Measurements from ENCODE around the gene LYPD6. TPM values are rescaled to one million over a fixed set of nuclear protein-coding genes. Genes with fewer than 3 reads are reported as not detected.

Gene LYPD6
- total RNA-seq, 2 experiments from 2014 or later = not detected

- Histone ChIP-seq H2AFZ (ENCODE audit: low read length) (no peak overlapping the region), H3K9me3 (ENCODE audit: low read length) (no peaks in the 10 kb centered on the region), H3K9me2 (ENCODE audit: insufficient read depth, low read length) (no peaks in the 10 kb centered on the region), H3K4me1 (ENCODE audit: insufficient read depth, low read length, poor library complexity, severe bottlenecking) (no peaks in the 10 kb centered on the region), H3K79me2 (ENCODE audit: insufficient read depth, low read depth, low read length) (no peaks in the 10 kb centered on the region), H3K4me3 (ENCODE audit: low read depth, low read length, poor library complexity, severe bottlenecking) (no peak overlapping the region), H3K27ac (ENCODE audit: low read depth, low read length, poor library complexity, severe bottlenecking) (no peak overlapping the region), H3K4me2 (ENCODE audit: low read length) (no peak overlapping the region), H4K20me1 (ENCODE audit: insufficient read depth, low read length) (no peaks in the 10 kb centered on the region), H3K36me3 (ENCODE audit: insufficient read depth, low read length) (no peaks in the 10 kb centered on the region)
- intact Hi-C loops (cut with micrococcal nuclease; ENCODE audit: unreplicated experiment) = no loop called here
- TF ChIP-seq EZH2phosphoT487 (IDR thresholded peaks at IDR 0.05; ENCODE audit: borderline replicate concordance, low read depth, low read length) = no peak
- TF ChIP-seq, protein P1, sequence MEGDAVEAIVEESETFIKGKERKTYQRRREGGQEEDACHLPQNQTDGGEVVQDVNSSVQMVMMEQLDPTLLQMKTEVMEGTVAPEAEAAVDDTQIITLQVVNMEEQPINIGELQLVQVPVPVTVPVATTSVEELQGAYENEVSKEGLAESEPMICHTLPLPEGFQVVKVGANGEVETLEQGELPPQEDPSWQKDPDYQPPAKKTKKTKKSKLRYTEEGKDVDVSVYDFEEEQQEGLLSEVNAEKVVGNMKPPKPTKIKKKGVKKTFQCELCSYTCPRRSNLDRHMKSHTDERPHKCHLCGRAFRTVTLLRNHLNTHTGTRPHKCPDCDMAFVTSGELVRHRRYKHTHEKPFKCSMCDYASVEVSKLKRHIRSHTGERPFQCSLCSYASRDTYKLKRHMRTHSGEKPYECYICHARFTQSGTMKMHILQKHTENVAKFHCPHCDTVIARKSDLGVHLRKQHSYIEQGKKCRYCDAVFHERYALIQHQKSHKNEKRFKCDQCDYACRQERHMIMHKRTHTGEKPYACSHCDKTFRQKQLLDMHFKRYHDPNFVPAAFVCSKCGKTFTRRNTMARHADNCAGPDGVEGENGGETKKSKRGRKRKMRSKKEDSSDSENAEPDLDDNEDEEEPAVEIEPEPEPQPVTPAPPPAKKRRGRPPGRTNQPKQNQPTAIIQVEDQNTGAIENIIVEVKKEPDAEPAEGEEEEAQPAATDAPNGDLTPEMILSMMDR (conservative IDR thresholded peaks at IDR 0.05; ENCODE audit: low read length) = no peak
- ChIA-PET POLR2A (no interaction called here), CTCF (ENCODE audit: unreplicated experiment) (no interaction called here)
- DNase-seq (ENCODE audit: low spot score) = no peak
- BruUV-seq (replicated peaks) = no TSS peak
These were observed 26.7 kb downstream of the LYPD6 start for GRCh38 chr2:149357058-149357457.

DNA sequence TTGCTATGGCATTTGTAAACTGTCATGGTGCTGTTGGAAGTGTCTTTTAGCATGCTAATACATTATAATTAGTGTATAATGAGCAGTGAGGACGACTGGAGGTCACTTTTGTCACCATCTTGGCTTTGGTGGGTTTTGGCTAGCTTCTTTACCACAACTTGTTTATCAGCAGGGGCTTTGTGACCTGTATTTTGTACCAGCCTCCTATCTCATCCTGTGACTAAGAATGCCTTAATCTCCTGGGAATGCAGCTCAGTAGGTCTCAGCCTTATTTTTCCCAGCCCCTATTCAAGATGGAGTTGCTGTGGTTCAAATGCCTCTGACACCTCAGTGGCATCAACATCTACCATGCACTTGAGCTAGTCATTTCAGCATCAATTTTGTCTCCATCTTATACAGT, 29.7 kb downstream of the LYPD6 start:
- no TSS peak for BruUV-seq (replicated peaks)
- Histone ChIP-seq H3K9me3 (ENCODE audit: low read length) (no peaks in the 10 kb centered on the region), H3K79me2 (ENCODE audit: insufficient read depth, low read depth, low read length) (no peaks in the 10 kb centered on the region), H4K20me1 (ENCODE audit: insufficient read depth, low read length) (no peaks in the 10 kb centered on the region), H3K4me1 (ENCODE audit: insufficient read depth, low read length, poor library complexity, severe bottlenecking) (no peaks in the 10 kb centered on the region), H3K4me3 (ENCODE audit: low read depth, low read length, poor library complexity, severe bottlenecking) (no peak overlapping the region), H3K27ac (ENCODE audit: low read depth, low read length, poor library complexity, severe bottlenecking) (no peak overlapping the region), H2AFZ (ENCODE audit: low read length) (no peak overlapping the region), H3K36me3 (ENCODE audit: insufficient read depth, low read length) (no peaks in the 10 kb centered on the region), H3K9me2 (ENCODE audit: insufficient read depth, low read length) (no peaks in the 10 kb centered on the region), H3K4me2 (ENCODE audit: low read length) (no peak overlapping the region)
- POLR2A ChIA-PET = interaction anchor here (0.6 kb wide), 1 partner anchor 807 kb away, joined by 3 read pairs; no protein-coding TSS in a partner anchor
- CTCF ChIA-PET (ENCODE audit: unreplicated experiment) = no interaction called here
- intact Hi-C loops (cut with micrococcal nuclease; ENCODE audit: unreplicated experiment) = no loop called here
- no peak for TF ChIP-seq EZH2phosphoT487 (IDR thresholded peaks at IDR 0.05; ENCODE audit: borderline replicate concordance, low read depth, low read length)
- TF ChIP-seq, protein P1 (conservative IDR thresholded peaks at IDR 0.05; ENCODE audit: low read length) = no peak
- no peak for DNase-seq (ENCODE audit: low spot score)

- no TSS peak for BruUV-seq (replicated peaks)
- Histone ChIP-seq H2AFZ (ENCODE audit: low read length) (no peak overlapping the region), H3K36me3 (ENCODE audit: insufficient read depth, low read length) (no peaks in the 10 kb centered on the region), H3K9me3 (ENCODE audit: low read length) (no peaks in the 10 kb centered on the region), H3K27ac (ENCODE audit: low read depth, low read length, poor library complexity, severe bottlenecking) (no peak overlapping the region), H3K4me2 (ENCODE audit: low read length) (no peak overlapping the region), H3K4me1 (ENCODE audit: insufficient read depth, low read length, poor library complexity, severe bottlenecking) (no peaks in the 10 kb centered on the region), H3K79me2 (ENCODE audit: insufficient read depth, low read depth, low read length) (no peaks in the 10 kb centered on the region), H3K4me3 (ENCODE audit: low read depth, low read length, poor library complexity, severe bottlenecking) (no peak overlapping the region), H4K20me1 (ENCODE audit: insufficient read depth, low read length) (no peaks in the 10 kb centered on the region), H3K9me2 (ENCODE audit: insufficient read depth, low read length) (no peaks in the 10 kb centered on the region)
- intact Hi-C loops (cut with micrococcal nuclease; ENCODE audit: unreplicated experiment) = no loop called here
- CTCF ChIA-PET (ENCODE audit: unreplicated experiment) = no interaction called here
- no peak for TF ChIP-seq EZH2phosphoT487 (IDR thresholded peaks at IDR 0.05; ENCODE audit: borderline replicate concordance, low read depth, low read length)
- TF ChIP-seq, protein P1 (conservative IDR thresholded peaks at IDR 0.05; ENCODE audit: low read length) = no peak
- DNase-seq (ENCODE audit: low spot score) = no peak
- POLR2A ChIA-PET = interaction anchor here (1.0 kb wide), 1 partner anchor 9 kb away, joined by 3 read pairs; no protein-coding TSS in a partner anchor
These were observed 33.6 kb downstream of the LYPD6 start for GRCh38 chr2:149363958-149364357.

All from OCI-LY7 (cell line).